Mammary epithelial cell (primary cell): ENCODE data around the gene ARHGEF28.

ENCODE experiments used
- CTCF ChIP-seq, 2 donors: IDR thresholded peaks in 1 of 2; conservative IDR thresholded peaks in 1 of 2; 2 replicates each; pipeline ENCODE4 v1.5.1; 2011 to 2012; ENCODE audit warnings: inconsistent platforms in 2 of 2, low read length in 2 of 2, mild to moderate bottlenecking in 2 of 2, control low read depth in 1 of 2, low read depth in 1 of 2; ENCODE audit not compliant: insufficient read depth in 1 of 2; ENCODE audit errors: extremely low read depth in 1 of 2
- EZH2 ChIP-seq: IDR thresholded peaks from 2 replicates; pipeline ENCODE4 v1.6.1; 2012; ENCODE audit warnings: low read length, inconsistent platforms, borderline replicate concordance

- TF ChIP-seq CTCF (conservative IDR thresholded peaks at IDR 0.05 in 1 of 2, IDR thresholded peaks at IDR 0.05 in 1 of 2; ENCODE audit: extremely low read depth in 1 of 2, insufficient read depth in 1 of 2, low read depth in 1 of 2, low read length in 2 of 2) (no peak), EZH2 (no peak)
These were observed 52.8 kb downstream of the ARHGEF28 start for GRCh38 chr5:73678807-73679206.
